ENCODE measurements around the gene MAP10. TPM values are rescaled to one million over a fixed set of nuclear protein-coding genes. Genes with fewer than 3 reads are reported as not detected.

Gene MAP10
- total RNA-seq, 2 donors from 2014 or later: 1.2 to 1.5 TPM

DNA sequence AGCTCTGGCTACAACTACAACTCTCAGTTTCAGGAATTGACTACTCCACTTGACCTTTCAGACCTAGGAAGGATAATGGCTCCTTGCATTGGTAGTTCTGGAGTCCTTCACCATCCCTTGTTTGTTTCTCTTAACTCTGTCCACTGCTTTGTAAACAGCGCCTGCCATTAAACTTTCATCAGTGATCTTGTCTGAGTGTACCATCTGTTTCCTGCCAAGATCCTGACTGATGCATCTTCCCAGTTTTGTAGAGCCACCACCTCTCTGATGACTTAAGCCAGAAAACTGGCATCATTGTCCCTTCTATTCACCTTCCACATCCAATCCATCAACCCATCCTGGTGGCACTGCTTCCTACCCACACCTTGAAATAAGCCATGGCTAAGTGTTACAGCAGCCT lies 15.2 kb downstream of the MAP10 start:
- H3K4me3 Mint-ChIP-seq: no peak overlapping the region
- H3K27ac Mint-ChIP-seq: no peak overlapping the region
- H3K27me3 Mint-ChIP-seq: peaks cover 4% of the 10 kb centered on the region
- no peaks in the 10 kb centered on the region for H3K4me1 Mint-ChIP-seq
- H3K9me3 Mint-ChIP-seq: no peaks in the 10 kb centered on the region
- H3K36me3 Mint-ChIP-seq (ENCODE audit: low read depth): no peaks in the 10 kb centered on the region
- ATAC-seq (replicated peaks): no peak

DNA sequence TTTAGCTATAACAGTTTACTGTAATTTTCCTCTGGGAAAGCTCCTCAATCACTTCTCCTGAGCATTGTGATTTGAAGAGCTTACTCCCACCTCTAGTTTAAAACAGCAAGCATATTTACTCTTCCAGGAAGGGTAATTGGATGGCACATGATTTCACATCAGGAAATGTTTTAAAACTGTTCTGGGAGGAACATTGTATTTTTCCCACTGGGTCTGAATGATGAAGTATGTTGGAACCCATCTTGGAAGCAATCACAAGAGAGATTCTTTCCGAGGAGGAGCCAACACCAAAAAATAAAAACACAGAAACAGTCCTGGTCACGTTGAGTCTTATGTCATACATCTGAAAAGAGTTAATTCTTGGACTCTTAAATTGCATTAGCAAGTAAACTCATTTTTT lies 17.3 kb downstream of the MAP10 start:
- Mint-ChIP-seq H3K27me3 (peaks cover 4% of the 10 kb centered on the region), H3K9me3 (no peaks in the 10 kb centered on the region), H3K27ac (no peak overlapping the region), H3K4me1 (no peaks in the 10 kb centered on the region), H3K4me3 (no peak overlapping the region), H3K36me3 (ENCODE audit: low read depth) (no peaks in the 10 kb centered on the region)
- no peak for ATAC-seq (replicated peaks)

DNA sequence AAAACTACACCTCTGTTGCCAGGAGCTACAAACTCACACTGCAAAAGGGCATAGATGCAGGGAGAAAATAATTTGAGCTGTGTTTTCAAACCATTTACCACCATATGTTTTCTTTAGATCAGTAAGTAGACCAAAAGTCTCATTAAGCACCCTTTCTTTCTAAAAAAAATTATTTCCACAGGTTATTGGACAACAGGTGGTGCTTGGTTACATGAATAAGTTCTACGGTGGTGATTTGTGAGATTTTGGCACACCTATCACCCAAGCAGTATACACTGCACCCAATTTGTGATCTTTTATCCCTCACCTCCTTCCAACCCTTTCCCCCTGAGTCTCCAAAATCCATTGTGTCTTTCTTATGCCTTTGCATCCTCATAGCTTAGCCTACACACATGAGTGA lies 21.1 kb downstream of the MAP10 start:
- no peak for ATAC-seq (replicated peaks)
- Mint-ChIP-seq H3K27me3 (peaks cover 4% of the 10 kb centered on the region), H3K27ac (no peak overlapping the region), H3K36me3 (ENCODE audit: low read depth) (no peaks in the 10 kb centered on the region), H3K4me1 (no peaks in the 10 kb centered on the region), H3K4me3 (no peak overlapping the region), H3K9me3 (no peaks in the 10 kb centered on the region)

DNA sequence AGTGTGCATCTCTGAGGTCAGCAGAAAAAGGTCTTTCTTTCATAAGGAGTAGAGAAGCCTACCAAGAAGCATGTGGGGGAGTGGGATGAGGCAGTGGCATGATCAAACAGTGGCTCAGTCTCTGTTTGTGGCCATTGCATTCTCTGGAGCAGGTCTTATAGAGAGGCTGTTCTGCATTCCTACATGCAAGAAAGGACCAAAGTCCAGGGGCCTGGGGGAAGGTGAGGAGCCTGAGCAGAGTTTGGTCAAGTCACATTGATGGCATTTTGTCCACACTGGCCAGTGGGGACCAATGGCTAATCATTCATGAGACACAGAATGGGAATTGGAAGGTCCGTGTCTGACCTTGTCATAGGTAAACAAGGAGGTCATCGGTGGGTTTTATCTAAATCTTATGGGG lies 25.4 kb downstream of the MAP10 start:
- H3K27me3 Mint-ChIP-seq: peaks cover 9% of the 10 kb centered on the region
- H3K9me3 Mint-ChIP-seq: no peaks in the 10 kb centered on the region
- no peaks in the 10 kb centered on the region for H3K36me3 Mint-ChIP-seq (ENCODE audit: low read depth)
- no peak for ATAC-seq (replicated peaks)
- no peak overlapping the region for H3K4me3 Mint-ChIP-seq
- H3K4me1 Mint-ChIP-seq: no peaks in the 10 kb centered on the region
- no peak overlapping the region for H3K27ac Mint-ChIP-seq

DNA sequence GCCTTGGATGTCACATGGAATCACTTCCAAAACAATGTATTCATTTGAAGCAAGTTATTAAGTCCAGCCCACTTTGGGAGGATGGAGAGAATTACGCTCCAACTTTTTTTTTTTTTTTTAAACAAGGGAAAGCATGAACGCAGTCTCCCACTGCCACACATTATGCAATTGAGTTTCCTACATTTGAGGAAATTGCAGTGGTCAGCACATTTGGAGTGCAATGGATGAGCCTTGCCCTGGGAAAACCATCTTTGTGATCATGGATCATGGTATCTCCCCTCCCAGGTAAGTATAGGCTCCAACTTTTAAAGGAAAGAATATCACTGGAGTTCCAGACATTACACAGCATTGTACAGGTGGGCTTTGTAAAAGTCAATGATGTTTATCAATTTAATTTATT lies 26.7 kb downstream of the MAP10 start:
- Mint-ChIP-seq H3K4me3 (no peak overlapping the region), H3K9me3 (no peaks in the 10 kb centered on the region), H3K4me1 (no peaks in the 10 kb centered on the region), H3K36me3 (ENCODE audit: low read depth) (no peaks in the 10 kb centered on the region), H3K27me3 (peaks cover 9% of the 10 kb centered on the region), H3K27ac (no peak overlapping the region)
- ATAC-seq (replicated peaks): no peak

DNA sequence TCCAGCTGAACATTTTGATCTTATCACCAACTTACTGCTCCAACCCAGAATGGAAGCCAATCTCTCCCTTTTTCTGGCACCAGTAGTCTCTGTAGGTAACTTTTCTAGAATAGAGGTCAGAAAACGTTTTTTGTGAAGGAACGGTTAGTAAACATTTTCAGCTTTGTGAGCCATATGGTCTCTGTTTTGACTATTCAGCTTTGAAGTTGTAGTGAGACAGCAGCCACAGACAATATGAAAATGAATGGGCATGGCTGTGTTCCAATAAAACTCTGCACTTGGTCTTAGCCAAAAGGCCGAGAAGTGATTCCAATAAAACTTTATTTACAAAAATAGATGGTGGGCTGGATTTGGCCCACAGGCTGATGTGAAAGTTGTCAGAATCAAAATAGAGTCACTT lies 28.9 kb downstream of the MAP10 start:
- H3K4me3 Mint-ChIP-seq: no peak overlapping the region
- H3K9me3 Mint-ChIP-seq: no peaks in the 10 kb centered on the region
- H3K36me3 Mint-ChIP-seq (ENCODE audit: low read depth): no peaks in the 10 kb centered on the region
- no peak overlapping the region for H3K27ac Mint-ChIP-seq
- ATAC-seq (replicated peaks): peak; percentile 47
- no peaks in the 10 kb centered on the region for H3K4me1 Mint-ChIP-seq
- H3K27me3 Mint-ChIP-seq: peaks cover 9% of the 10 kb centered on the region

DNA sequence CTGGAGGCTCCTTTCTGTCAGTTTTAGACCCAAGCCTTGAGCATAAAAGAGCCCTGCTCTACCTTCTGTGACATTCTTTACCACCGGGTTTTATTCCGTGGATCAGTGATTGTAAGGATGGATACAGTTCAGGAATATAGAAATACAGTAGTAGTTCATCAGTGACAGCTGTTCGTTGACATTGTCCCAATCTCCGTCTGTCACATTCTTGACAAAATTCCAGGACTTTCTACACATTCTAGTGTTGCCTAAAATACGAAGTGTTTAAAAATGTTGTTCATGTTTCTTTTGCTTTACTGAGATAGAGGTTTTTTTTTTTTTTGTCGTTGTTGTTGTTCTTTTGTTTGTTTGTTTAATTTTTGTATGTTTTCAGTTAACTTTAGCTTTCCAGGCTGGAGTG lies 29.9 kb downstream of the MAP10 start:
- no peak overlapping the region for H3K27ac Mint-ChIP-seq
- H3K36me3 Mint-ChIP-seq (ENCODE audit: low read depth): no peaks in the 10 kb centered on the region

DNA sequence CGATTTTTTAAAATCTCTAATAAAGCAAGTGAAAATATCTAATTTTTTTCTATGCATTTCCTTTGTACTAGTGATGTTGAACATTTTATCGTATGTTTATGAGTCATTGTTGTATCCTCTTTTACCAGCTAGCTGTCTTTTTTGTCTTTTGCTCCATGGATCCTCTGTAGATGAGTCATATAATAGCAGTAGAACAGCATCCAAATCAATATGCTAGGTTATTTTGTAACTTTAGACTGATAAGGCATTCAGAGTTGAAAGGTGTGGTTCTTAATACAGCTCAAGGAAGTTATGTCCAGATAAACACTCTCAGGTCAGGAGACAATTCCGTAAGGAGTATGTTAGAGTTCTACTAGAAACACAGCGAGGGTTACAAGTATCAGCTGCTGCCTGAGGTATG lies 31.9 kb downstream of the MAP10 start:
- H3K4me3 Mint-ChIP-seq: no peak overlapping the region
- H3K27me3 Mint-ChIP-seq: peaks cover 5% of the 10 kb centered on the region
- no peak for ATAC-seq (replicated peaks)
- H3K4me1 Mint-ChIP-seq: no peaks in the 10 kb centered on the region
- H3K9me3 Mint-ChIP-seq: no peaks in the 10 kb centered on the region
- H3K27ac Mint-ChIP-seq: no peak overlapping the region
- no peaks in the 10 kb centered on the region for H3K36me3 Mint-ChIP-seq (ENCODE audit: low read depth)

More for the DNA sequence above, 29.9 kb downstream of the MAP10 start:
- no peak for ATAC-seq (replicated peaks)
- Mint-ChIP-seq H3K4me1 (no peaks in the 10 kb centered on the region), H3K27me3 (peaks cover 9% of the 10 kb centered on the region), H3K9me3 (no peaks in the 10 kb centered on the region), H3K4me3 (no peak overlapping the region)

DNA sequence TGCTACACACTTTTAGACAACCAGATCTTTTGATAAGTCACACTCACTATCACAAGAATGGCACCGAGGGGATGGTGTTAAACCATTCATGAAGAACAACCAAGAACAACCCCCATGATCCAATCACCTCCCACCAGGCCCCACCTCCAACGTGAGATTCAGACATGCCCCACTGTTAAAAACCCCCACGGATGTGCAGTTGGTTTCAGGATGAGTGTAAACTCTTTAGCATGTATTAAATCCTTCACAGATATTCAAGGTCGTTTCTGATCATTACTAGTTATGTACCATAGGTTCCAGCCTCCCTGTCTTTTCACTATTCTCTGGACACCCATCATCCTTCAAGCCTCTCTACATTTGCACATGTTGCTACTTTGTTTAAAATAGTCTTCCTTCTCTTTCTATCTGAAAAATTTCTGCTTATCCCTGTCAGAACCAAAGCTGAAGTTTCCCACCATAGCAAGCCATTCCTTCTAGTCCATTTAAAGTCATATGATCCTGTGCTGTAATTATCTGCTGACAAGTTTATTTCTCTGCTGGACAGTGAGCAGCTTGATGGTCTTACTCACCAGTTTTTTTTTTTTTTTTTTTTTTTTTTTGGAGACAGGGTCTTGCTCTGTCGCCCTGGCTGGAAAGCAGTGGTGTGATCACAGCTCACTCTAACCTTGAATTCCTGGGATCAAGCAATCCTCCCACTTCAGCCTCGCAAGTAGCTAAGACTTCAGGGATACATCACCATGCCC lies 36.8 kb downstream of the MAP10 start:
- ATAC-seq (replicated peaks): no peak
- H3K9me3 Mint-ChIP-seq: no peaks in the 10 kb centered on the region
- no peak overlapping the region for H3K27ac Mint-ChIP-seq
- no peak overlapping the region for H3K4me3 Mint-ChIP-seq
- H3K4me1 Mint-ChIP-seq: no peaks in the 10 kb centered on the region
- peaks cover 3% of the 10 kb centered on the region for H3K27me3 Mint-ChIP-seq
- no peaks in the 10 kb centered on the region for H3K36me3 Mint-ChIP-seq (ENCODE audit: low read depth)

DNA sequence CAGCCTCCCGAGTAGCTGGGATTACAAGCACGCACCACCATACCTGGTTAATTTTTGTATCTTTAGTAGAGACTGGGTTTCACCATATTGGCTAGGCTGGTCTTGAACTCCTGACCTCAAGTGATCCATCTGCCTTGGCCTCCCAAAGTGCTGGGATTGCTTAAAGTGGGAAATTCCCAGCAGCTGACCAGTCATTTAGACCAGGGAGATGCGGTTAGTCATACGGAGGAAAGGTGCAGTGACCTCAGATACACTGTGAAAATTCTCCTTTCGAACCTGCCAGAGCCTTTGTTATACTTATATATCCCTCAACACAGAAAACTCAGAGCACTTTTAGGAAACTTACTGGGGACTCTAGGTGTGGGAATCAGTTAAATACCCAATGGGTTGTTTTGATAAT lies 39.6 kb downstream of the MAP10 start:
- Mint-ChIP-seq H3K4me1 (no peaks in the 10 kb centered on the region), H3K36me3 (ENCODE audit: low read depth) (no peaks in the 10 kb centered on the region), H3K9me3 (no peaks in the 10 kb centered on the region), H3K27me3 (peaks cover 3% of the 10 kb centered on the region), H3K27ac (no peak overlapping the region), H3K4me3 (no peak overlapping the region)
- ATAC-seq (replicated peaks): no peak

DNA sequence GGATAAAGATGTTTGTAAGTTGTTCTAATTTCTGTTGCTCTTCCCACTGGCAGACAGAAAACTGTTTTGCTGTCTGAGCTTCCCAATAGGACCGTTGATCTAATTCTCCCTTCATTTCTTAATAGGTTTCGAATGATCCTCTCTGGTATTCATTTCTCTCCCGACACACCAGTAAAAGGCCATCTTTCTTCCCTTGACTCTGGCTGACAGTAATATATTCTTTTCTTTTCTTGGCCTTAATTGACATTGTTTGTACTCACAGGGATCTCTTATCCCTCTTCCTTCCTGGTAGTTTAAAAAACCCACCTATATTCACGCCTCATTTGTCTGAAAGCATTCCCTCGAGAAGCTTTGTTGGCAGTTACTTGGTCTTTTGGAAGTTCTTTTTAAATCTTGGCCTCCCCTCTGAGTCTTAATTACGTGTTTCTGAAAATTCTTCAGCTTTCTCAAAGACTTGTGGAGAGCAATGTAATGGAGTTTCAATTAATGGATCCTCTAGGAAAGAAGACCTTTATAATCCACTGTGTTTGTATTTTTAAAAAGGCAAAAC lies 40.3 kb downstream of the MAP10 start:
- Mint-ChIP-seq H3K4me1 (no peaks in the 10 kb centered on the region), H3K36me3 (ENCODE audit: low read depth) (no peaks in the 10 kb centered on the region), H3K27ac (no peak overlapping the region), H3K27me3 (peaks cover 3% of the 10 kb centered on the region), H3K9me3 (no peaks in the 10 kb centered on the region), H3K4me3 (no peak overlapping the region)
- no peak for ATAC-seq (replicated peaks)

DNA sequence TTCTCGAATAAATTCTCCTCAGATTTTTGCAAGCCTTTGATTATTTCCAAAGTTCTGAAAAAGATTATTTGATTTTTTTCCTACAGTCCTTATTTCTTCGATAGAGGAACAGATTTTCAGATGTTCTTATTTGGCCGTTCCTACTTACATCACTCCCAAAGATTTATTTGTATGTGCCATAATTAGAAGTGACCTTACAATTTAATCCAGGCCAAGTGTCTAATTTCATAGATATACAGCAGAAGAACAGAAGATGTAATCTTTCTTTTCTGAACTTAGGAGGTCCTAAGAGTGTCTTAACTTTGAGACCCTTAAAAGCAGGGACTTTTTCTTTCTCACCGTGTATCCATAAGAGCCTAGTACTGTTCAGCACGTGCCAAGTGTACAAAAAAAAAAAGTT lies 46.3 kb downstream of the MAP10 start:
- no peaks in the 10 kb centered on the region for H3K27me3 Mint-ChIP-seq
- H3K27ac Mint-ChIP-seq: no peak overlapping the region
- no peak overlapping the region for H3K4me3 Mint-ChIP-seq
- H3K9me3 Mint-ChIP-seq: no peaks in the 10 kb centered on the region
- no peaks in the 10 kb centered on the region for H3K4me1 Mint-ChIP-seq
- ATAC-seq (replicated peaks): no peak
- no peaks in the 10 kb centered on the region for H3K36me3 Mint-ChIP-seq (ENCODE audit: low read depth)

DNA sequence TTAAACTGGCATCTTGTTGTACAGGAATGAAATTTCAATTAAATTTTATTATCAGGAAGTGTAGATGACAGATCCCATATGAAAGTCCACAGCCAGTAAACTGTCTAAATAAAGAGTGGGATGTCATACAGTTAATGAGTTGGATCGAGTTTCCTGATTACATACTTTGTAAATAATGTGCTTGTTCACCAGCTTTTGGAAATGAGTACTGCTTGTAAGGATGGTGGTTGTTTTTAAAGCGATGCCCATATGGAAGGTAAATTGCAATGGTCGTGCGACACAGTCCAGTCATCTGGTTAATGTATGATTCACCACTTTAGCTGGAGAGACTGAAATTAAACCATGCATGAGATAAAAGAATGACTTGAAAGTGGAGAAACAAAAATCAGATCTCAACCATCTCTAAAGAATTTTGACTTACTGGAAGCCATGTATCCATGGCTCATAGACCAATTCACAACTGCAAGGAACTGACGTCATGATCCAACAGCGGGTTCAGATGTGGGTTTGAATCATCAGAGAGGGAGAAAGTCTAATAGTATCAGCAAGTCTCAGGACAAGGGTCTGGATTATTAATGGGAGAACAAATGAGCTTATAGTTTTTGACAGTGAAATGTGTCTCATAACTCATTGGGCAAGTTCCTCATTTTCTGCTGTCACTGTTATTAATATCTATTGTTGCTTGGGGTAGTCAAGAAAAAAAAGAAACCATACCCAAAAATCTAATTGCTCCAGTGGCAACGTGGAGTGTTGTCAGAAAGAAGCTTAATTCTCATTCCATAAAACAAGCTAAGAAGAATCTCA lies 49.0 kb downstream of the MAP10 start:
- Mint-ChIP-seq H3K9me3 (no peaks in the 10 kb centered on the region), H3K4me1 (no peaks in the 10 kb centered on the region), H3K36me3 (ENCODE audit: low read depth) (no peaks in the 10 kb centered on the region), H3K4me3 (no peak overlapping the region), H3K27me3 (peaks cover 6% of the 10 kb centered on the region), H3K27ac (no peak overlapping the region)
- peak; percentile 66 for ATAC-seq (replicated peaks)

DNA sequence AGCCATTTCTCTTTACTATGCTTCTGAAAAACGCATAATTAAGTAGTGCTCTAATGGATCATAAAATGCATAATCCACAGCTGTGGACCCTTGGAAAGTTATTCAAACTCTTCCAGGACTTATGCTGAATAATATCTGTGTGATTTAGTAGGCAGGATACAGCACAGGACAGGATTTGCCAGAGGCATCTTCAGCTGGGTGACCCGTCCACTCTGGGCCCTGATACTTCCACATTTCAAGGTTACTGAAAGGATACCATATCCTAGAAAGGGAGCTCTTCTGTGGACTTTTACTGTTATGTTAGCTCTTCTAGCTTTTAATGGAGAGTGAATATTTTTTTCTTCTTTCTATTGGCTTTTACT lies 49.6 kb downstream of the MAP10 start:
- H3K27me3 Mint-ChIP-seq: peaks cover 6% of the 10 kb centered on the region
- no peak overlapping the region for H3K4me3 Mint-ChIP-seq
- H3K4me1 Mint-ChIP-seq: no peaks in the 10 kb centered on the region
- H3K36me3 Mint-ChIP-seq (ENCODE audit: low read depth): no peaks in the 10 kb centered on the region
- no peak overlapping the region for H3K27ac Mint-ChIP-seq
- no peaks in the 10 kb centered on the region for H3K9me3 Mint-ChIP-seq
- ATAC-seq (replicated peaks): no peak

DNA sequence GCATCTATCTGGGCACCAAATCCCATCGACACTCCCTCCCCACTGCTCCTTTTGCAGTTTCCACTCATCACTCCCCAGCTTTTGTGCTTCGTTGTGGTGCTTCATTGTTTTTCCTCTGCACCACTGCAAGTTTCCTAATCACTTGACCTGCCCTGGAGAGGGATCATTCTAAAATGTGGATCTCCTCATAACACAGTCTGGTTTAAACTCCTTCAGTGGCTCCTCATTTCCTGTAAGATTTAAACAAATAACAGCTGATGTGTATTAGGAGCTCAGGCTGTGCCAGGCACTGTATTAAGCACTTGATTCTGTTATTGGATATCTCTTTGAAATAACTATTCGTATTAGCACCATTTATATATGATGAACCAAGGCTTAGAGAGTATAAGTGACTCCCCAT lies 51.3 kb downstream of the MAP10 start:
- H3K4me3 Mint-ChIP-seq: no peak overlapping the region
- no peaks in the 10 kb centered on the region for H3K4me1 Mint-ChIP-seq
- no peak overlapping the region for H3K27ac Mint-ChIP-seq
- H3K27me3 Mint-ChIP-seq: peaks cover 6% of the 10 kb centered on the region
- no peaks in the 10 kb centered on the region for H3K9me3 Mint-ChIP-seq
- no peaks in the 10 kb centered on the region for H3K36me3 Mint-ChIP-seq (ENCODE audit: low read depth)
- ATAC-seq (replicated peaks): no peak
